HepG2 (cell line): ENCODE measurements around the gene RBBP5. TPM values are rescaled to one million over a fixed set of nuclear protein-coding genes. Genes with fewer than 3 reads are reported as not detected.

Experiments
- FOXM1 ChIP-seq: sonication (generic); formaldehyde crosslinking; IDR thresholded peaks from 2 replicates; pipeline ENCODE4 v1.5.0; 2020; ENCODE audit warnings: missing genetic modification reagents
- JUND ChIP-seq: sonication (generic); formaldehyde crosslinking; IDR thresholded peaks from 2 replicates; pipeline ENCODE4 v1.8.0; 2022; ENCODE audit warnings: mild to moderate bottlenecking, missing genetic modification reagents
- MEF2D ChIP-seq: sonication (generic); formaldehyde crosslinking; IDR thresholded peaks from 2 replicates; pipeline ENCODE4 v1.5.1; 2020; ENCODE audit warnings: mild to moderate bottlenecking, missing genetic modification reagents
- PRDM10 ChIP-seq: sonication (generic); formaldehyde crosslinking; IDR thresholded peaks from 2 replicates; pipeline ENCODE4 v1.4.0; 2020; ENCODE audit warnings: low read depth, missing genetic modification reagents
- RNF2 ChIP-seq: fragments of 450-650 bp; conservative IDR thresholded peaks from 2 replicates; pipeline ENCODE4 v1.6.1; 2016; ENCODE audit warnings: low read depth
- SP2 ChIP-seq: sonication (generic); formaldehyde crosslinking; IDR thresholded peaks from 2 replicates; pipeline ENCODE4 v1.5.1; 2020; ENCODE audit warnings: mild to moderate bottlenecking, missing genetic modification reagents
- TAF15 ChIP-seq: fragments of 200-400 bp; formaldehyde crosslinking; IDR thresholded peaks from one replicate; pipeline ENCODE4 v1.6.1; 2018; ENCODE audit warnings: mild to moderate bottlenecking, low read depth, low read length; ENCODE audit not compliant: poor library complexity, severe bottlenecking
- ZFYVE20 ChIP-seq: sonication (generic); formaldehyde crosslinking; IDR thresholded peaks from 2 replicates; pipeline ENCODE4 v1.8.0; 2023; ENCODE audit warnings: low read depth, mild to moderate bottlenecking, moderate library complexity, missing genetic modification reagents, borderline replicate concordance
- ZNF496 ChIP-seq: sonication (generic); formaldehyde crosslinking; IDR thresholded peaks from 2 replicates; pipeline ENCODE4 v1.8.1; 2023; ENCODE audit warnings: mild to moderate bottlenecking, moderate library complexity, missing genetic modification reagents; ENCODE audit not compliant: insufficient replicate concordance
- ZNF768 ChIP-seq: sonication (generic); formaldehyde crosslinking; IDR thresholded peaks from 2 replicates; pipeline ENCODE4 v1.4.0; 2020; ENCODE audit warnings: missing genetic modification reagents
- polyA plus RNA-seq, 8 experiments: library from polyadenylated mRNA; depleted of rRNA in 3 of 8; stranded (reverse) in 7 of 8; unstranded in 1 of 8; fragments of >200 nt; fragmentation: Illumina TruSeq in 4 of 8; extraction: Trizol in 4 of 8; gene quantifications; 2 replicates each; pipeline versions ENCODE4 v1.2.1 to v1.2.3, GENCODE V29; 2011 to 2016; ENCODE audit warnings: low read depth in 4 of 8, missing spikeins in 1 of 8, mixed read lengths in 1 of 8; ENCODE audit not compliant: insufficient read depth in 1 of 8
- total RNA-seq, 5 experiments: library from RNA; depleted of rRNA; stranded (reverse); fragments of >200 nt; fragmentation: Illumina TruSeq; extraction: Trizol; gene quantifications; 2 replicates each; pipeline ENCODE4 v1.2.3, GENCODE V29; 2016; ENCODE audit warnings: low read depth in 1 of 5
- TF ChIP-seq, protein P1 (sequence below): sonication (generic); formaldehyde crosslinking; IDR thresholded peaks from 2 replicates; pipeline ENCODE4 v1.8.0; 2023; ENCODE audit warnings: mild to moderate bottlenecking, missing genetic modification reagents
- TF ChIP-seq, protein P2 (sequence below): sonication (generic); formaldehyde crosslinking; IDR thresholded peaks from 2 replicates; pipeline ENCODE4 v1.9.0; 2021; ENCODE audit warnings: missing genetic modification reagents, borderline replicate concordance
- TF ChIP-seq, protein P3 (sequence below): sonication (generic); formaldehyde crosslinking; IDR thresholded peaks from 2 replicates; pipeline ENCODE4 v1.4.0; 2020; ENCODE audit warnings: mild to moderate bottlenecking, missing genetic modification reagents
- TF ChIP-seq, protein P4 (sequence below): IDR thresholded peaks from 2 replicates; pipeline ENCODE4 v1.6.1; 2016; ENCODE audit warnings: low read depth, missing genetic modification reagents, missing compliant biosample characterization

RBBP5 gene
- total and polyA plus RNA-seq, 2 of the 13 experiments (the other 11 are each of a cell fraction or from before 2014, with no cell fraction given) = 6.6 to 17.1 TPM

DNA sequence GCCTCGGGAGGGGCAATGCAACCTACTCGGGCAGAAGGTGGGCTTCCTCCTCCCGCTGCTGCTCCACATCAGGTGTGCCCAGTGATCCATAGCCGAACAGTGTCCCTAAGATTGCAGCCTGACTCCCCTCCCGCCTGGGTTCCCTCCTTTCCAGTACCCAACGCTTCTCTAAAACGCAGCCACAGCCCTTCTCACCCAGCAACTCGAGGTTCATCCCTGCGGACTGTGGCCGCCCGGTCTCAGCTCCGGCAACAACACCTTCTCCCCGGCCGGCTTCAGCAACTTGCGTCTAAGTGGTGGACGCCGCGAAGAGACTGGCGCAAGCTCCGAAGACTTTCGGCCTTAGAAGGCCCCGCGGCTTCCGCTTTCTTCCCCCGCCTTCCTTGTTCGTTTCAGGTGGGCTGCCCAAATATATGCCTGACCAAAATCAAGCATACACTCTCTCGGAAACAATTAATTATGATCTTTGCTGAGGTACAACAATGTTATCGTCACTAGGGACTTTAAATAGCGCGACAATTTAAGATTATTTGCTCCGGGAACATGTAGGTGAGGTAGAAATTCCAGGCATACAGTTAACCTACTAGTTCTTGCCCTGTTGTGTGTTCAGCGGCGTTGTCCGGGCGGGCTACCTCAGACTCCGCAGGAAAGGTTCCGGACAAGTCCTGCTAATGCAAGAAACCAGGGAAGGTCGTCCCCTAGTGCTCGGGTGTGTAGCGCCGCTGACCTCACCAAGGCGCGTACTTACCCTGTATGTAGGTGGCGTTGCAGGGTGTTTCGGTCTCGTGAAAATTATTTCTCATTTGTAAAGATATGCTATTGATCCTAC is at the start of gene RBBP5 (continued):
- TF ChIP-seq PRDM10 (peak; percentile 76; the same call in 1 of the 2 replicates), RNF2 (peak; percentile 83; the same call in 1 of the 2 replicates), ZFYVE20 (CRISPR knock-in tag) (no peak), JUND (no peak), TAF15 (no peak), ZNF496 (CRISPR knock-in tag) (no peak), MEF2D (CRISPR knock-in tag) (peak; percentile 70), FOXM1 (CRISPR knock-in tag) (no peak), SP2 (CRISPR knock-in tag) (no peak; the same call in 1 of the 2 replicates), ZNF768 (CRISPR knock-in tag) (peak; percentile 33; the same call in 1 of the 2 replicates)
- TF ChIP-seq, protein P1, sequence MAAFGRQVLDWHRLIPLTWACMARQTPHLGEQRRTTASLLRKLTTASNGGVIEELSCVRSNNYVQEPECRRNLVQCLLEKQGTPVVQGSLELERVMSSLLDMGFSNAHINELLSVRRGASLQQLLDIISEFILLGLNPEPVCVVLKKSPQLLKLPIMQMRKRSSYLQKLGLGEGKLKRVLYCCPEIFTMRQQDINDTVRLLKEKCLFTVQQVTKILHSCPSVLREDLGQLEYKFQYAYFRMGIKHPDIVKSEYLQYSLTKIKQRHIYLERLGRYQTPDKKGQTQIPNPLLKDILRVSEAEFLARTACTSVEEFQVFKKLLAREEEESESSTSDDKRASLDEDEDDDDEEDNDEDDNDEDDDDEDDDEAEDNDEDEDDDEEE (CRISPR knock-in tag) = no peak
- TF ChIP-seq, protein P2, sequence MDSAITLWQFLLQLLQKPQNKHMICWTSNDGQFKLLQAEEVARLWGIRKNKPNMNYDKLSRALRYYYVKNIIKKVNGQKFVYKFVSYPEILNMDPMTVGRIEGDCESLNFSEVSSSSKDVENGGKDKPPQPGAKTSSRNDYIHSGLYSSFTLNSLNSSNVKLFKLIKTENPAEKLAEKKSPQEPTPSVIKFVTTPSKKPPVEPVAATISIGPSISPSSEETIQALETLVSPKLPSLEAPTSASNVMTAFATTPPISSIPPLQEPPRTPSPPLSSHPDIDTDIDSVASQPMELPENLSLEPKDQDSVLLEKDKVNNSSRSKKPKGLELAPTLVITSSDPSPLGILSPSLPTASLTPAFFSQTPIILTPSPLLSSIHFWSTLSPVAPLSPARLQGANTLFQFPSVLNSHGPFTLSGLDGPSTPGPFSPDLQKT (CRISPR knock-in tag) = no peak
- TF ChIP-seq, protein P3, sequence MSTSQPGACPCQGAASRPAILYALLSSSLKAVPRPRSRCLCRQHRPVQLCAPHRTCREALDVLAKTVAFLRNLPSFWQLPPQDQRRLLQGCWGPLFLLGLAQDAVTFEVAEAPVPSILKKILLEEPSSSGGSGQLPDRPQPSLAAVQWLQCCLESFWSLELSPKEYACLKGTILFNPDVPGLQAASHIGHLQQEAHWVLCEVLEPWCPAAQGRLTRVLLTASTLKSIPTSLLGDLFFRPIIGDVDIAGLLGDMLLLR (CRISPR knock-in tag) = no peak; the same call in 1 of the 2 replicates
- TF ChIP-seq, protein P4, sequence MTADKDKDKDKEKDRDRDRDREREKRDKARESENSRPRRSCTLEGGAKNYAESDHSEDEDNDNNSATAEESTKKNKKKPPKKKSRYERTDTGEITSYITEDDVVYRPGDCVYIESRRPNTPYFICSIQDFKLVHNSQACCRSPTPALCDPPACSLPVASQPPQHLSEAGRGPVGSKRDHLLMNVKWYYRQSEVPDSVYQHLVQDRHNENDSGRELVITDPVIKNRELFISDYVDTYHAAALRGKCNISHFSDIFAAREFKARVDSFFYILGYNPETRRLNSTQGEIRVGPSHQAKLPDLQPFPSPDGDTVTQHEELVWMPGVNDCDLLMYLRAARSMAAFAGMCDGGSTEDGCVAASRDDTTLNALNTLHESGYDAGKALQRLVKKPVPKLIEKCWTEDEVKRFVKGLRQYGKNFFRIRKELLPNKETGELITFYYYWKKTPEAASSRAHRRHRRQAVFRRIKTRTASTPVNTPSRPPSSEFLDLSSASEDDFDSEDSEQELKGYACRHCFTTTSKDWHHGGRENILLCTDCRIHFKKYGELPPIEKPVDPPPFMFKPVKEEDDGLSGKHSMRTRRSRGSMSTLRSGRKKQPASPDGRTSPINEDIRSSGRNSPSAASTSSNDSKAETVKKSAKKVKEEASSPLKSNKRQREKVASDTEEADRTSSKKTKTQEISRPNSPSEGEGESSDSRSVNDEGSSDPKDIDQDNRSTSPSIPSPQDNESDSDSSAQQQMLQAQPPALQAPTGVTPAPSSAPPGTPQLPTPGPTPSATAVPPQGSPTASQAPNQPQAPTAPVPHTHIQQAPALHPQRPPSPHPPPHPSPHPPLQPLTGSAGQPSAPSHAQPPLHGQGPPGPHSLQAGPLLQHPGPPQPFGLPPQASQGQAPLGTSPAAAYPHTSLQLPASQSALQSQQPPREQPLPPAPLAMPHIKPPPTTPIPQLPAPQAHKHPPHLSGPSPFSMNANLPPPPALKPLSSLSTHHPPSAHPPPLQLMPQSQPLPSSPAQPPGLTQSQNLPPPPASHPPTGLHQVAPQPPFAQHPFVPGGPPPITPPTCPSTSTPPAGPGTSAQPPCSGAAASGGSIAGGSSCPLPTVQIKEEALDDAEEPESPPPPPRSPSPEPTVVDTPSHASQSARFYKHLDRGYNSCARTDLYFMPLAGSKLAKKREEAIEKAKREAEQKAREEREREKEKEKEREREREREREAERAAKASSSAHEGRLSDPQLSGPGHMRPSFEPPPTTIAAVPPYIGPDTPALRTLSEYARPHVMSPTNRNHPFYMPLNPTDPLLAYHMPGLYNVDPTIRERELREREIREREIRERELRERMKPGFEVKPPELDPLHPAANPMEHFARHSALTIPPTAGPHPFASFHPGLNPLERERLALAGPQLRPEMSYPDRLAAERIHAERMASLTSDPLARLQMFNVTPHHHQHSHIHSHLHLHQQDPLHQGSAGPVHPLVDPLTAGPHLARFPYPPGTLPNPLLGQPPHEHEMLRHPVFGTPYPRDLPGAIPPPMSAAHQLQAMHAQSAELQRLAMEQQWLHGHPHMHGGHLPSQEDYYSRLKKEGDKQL (CRISPR knock-in tag) = no peak; the same call in 1 of the 2 replicates
